ENCODE measurements around the gene USP28.
"Not testable (repeated sequence)": the region's sequence is repeated elsewhere in the genome, so short reads cannot be mapped to it uniquely, and the experiment has no call there.

The USP28 gene

DNA sequence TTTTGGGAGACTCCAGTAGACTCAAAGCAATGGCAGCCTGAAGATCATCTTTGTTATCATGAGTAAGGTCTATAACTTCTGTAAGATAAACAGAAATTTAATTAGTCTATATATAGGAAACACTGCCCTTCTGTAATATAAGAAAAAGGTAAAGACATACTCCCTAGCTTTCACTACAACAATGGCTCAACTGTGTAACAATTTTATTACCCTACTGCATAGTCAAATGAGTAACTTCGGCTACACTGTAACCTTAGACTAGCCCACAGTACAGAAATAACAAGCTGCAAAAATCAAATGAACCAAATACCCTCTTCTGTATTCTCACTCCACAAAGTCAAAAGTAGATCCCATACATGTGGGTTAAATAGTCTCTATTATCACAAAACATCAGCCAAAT lies 33.7 kb downstream of the USP28 start:
- no peak for FAIRE-seq
- DNase-seq (ENCODE audit: insufficient read length, low spot score) = no peak

DNA sequence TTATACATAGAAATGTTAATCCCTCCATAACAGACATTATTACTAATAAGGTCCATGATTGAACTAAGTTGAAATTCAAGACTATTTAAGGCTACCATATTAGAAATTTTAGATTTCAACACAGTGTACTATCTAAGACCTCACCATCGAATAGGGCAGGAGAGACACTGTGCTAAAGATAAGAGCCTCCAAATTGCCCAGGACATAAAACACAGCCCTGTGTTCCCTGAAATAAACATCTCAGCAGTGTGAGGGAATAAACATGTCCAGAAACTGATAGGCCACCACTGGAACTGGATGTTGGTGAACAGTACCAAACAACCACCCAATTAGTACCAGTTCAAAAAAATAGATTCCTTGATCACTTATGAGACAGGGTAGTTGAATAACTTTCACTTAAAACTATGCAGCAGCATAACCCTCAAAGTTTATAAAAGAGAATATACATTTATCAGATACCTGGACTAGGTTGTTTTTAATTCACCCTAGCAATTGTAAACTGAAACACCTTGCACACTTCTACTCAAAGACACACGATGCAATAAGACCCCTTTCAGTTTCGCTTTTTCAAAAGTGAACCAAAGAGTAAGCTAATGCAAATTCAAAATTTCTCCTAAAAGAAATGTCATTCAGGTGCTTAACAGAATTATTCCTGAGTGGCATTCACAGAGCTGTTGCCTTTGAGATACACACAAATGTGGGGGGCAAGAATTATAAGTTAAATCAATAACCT lies 34.3 kb downstream of the USP28 start:
- peak; percentile 91 for FAIRE-seq
- peak; percentile 26 for DNase-seq (ENCODE audit: insufficient read length, low spot score)

DNA sequence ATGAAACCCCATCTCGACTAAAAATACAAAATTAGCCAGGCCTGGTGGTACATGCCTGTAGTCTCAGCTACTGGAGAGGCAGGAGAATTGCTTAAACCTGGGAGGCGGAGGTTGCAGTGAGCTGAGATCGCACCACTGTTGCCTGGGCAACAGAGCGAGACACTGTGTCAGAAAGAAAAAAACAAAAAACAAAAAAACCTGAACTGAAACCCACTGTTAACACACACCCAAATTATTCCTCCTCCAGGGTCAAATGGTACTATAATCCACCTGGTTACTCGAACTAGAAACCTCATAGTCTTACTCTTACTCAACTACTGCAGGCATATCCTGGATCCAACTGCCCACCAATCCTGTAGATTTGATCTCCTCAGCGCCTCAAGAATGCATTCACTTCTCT lies 35.5 kb downstream of the USP28 start:
- peak; percentile 87 for FAIRE-seq
- DNase-seq (ENCODE audit: insufficient read length, low spot score) = peak; percentile 31

DNA sequence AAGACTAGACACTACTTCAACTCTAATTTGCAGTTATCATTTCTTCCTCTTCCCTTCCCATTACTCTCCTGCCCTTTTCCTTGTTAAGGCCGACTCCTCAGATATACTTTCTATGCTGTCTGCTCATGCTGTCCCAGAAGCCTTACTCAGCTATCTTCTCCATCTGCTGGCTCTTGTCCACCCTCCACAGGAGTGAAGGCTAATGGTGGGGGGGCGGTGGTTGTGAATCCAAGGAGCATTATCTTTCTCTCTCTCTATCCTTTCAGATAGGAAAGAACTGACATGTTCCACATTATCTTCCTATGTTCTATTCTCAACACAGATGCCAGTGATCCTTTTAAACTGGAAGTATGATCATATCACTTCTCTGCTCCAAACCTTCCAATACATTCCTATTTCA lies 37.4 kb downstream of the USP28 start:
- FAIRE-seq (no peak), DNase-seq (ENCODE audit: insufficient read length, low spot score) (no peak)

DNA sequence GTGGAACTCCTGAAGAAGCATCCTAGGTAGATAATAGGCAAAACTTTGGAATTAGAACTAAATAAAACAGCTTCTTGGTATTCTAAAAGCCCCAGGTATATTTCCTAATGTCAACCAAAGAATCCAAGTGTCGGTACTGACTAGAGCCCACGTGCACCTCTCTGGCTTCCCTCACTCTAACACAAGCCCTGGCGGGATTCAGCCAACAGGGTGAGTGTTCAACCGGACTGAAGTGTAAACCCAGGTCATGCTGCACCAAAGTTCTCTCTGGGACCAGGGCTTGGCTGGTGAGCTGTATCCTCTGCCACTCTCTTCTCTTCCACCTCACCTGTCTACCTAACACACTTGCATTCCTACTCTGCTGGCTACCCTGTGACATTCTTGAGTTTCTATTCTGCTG lies 40.1 kb downstream of the USP28 start:
- DNase-seq (ENCODE audit: insufficient read length, low spot score) (no peak), FAIRE-seq (no peak)

DNA sequence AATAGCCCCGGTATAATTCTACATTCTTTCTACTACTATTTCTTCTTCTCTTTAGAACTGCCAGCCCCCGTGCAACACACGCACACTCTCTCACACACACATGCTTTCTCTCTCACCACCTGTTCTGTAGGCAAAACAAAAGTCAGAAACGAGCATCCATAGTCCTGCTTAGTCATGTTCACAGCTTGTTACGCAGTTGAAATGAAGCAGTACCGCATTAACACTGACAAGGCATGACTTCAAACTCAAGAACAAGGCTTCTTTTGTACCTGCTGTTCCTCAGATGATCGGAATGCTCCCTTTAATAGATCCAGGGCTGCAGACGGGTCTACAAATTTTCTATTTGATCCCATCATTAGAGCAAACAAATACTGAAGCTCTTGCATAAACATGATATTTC lies 42.2 kb downstream of the USP28 start:
- DNase-seq (ENCODE audit: insufficient read length, low spot score) (no peak), FAIRE-seq (no peak)

DNA sequence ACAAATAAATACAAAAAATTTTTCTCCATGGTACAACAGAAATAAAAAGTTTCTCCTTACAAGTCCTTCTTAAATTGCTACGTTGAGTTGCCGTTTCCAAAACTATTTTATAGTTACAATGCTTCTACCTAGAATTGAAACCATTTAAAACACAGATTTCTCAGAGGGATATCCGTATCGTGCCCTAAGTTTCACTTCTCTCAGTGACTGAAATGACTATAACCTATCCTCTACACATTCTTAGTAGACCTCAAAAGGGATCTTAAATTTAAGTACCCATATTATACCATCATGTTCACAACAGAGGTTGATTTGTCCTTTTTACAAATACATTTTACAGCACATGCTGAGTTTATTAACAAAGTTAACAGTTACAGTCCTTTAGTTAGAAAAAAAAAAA lies 44.1 kb downstream of the USP28 start:
- FAIRE-seq (peak; percentile 84), DNase-seq (ENCODE audit: insufficient read length, low spot score) (peak; percentile 21)

DNA sequence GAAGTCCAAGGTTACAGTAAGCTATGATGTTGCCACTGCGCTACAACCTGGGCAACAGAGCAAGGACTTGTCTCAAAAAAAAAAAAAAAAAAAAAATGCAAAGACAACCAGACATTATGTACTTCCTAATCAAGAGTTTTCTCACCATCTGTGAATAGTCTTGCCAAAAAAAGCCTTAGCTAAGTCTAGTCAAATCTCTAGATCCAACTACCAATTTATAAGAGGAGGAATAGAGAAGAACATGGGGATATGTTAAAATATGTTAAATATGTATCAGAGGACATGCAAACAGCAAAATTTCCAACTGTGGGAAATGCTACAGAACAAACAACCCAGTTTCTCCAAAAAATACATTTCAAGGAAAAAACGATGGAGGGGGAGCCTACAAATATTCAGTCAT lies 45.6 kb downstream of the USP28 start:
- DNase-seq (ENCODE audit: insufficient read length, low spot score) = no peak
- no peak for FAIRE-seq

DNA sequence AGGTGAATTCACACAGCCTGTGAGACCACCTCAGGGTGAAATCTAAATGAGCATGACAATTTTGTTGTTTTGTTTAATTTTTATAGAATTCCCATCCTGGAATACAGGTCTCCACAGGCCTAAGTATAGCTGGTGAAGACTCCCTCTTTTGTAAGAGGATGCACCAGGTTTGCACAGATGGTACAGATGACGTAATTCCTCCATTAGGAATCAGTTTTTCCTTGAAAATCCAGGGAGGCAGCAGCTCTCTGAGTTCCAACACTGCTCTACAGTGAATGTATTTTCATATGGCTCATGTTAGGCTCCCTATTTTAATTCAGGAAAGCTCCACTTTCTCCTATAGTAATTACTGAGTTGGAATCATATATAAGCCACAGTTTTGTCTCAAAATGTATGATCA lies 47.2 kb downstream of the USP28 start:
- FAIRE-seq (no peak), DNase-seq (ENCODE audit: insufficient read length, low spot score) (no peak)

DNA sequence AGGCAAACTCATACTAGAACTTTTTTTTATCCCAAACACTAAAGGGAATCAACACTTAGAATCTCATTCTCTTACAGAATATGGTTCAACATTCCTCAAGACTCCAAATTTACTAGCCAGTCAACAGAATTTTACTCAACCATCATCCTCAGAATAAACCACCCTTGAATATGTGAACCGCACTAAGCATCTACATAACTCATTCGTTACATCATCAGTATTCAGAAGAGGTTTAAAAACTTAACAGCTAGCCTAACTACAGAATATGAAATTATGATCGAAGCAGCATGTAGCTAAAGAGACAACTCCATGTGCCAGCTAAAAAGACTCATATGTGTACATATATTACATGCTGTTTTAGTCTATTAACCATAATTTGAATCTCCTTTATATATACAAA lies 47.9 kb downstream of the USP28 start:
- no peak for DNase-seq (ENCODE audit: insufficient read length, low spot score)
- no peak for FAIRE-seq

DNA sequence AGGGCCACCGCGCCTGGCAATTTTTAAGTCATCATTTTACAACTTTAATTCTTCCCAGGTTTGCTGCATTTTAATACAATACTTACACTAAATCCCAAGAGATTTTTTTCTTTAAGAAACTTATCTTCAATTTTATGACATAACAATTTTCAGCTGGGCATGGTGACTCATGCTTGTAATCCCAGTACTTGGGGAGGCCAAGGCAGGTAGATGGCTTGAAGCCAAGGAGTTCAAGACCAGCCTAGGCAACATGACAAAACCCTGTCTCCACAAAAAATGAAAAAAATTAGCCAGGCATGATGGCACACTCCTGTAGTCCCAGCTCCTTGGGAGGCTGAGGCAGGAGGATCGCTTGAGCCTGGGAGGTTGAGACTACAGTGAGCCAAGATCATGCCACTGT lies 56.9 kb downstream of the USP28 start:
- FAIRE-seq (no peak), DNase-seq (ENCODE audit: insufficient read length, low spot score) (no peak)

DNA sequence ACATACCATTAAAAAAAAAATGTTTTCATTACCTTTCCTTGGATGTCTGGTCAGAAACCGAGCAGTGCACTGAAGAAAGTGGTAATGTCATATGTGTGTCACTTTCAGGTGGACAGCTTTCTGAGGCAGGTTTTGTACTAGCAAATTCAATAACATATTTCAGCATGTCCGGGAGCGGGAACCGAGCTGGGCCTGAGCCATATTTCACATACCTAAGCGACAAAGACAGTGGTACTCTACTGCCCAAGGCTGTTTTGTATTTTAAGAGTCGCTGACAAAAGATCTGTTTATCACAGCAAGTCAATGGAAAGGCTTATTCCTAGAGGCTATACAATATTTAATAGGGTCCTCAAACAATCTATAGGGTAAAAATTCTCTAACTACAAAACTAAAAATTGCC lies 57.7 kb downstream of the USP28 start:
- FAIRE-seq (no peak), DNase-seq (ENCODE audit: insufficient read length, low spot score) (no peak)

DNA sequence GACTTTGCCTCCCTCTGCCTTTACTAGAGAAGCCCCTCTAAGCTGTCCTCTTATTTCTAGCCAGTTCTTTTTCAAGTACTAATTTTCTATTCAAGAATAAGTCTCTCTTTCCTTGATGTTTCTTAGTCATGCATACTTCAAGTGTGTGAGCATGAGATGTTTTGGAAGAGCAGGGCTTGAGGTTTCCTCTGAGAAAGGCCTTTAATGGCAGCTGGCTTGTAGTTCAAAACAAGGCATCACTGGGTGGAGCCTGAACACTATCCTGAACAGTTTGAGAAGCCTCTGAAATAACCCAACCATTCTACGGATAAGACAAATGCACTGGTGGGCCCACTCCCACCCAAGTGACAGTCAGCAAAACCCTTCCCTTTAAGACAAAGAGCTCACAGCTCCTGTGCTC lies 58.2 kb downstream of the USP28 start:
- FAIRE-seq (no peak), DNase-seq (ENCODE audit: insufficient read length, low spot score) (no peak)

DNA sequence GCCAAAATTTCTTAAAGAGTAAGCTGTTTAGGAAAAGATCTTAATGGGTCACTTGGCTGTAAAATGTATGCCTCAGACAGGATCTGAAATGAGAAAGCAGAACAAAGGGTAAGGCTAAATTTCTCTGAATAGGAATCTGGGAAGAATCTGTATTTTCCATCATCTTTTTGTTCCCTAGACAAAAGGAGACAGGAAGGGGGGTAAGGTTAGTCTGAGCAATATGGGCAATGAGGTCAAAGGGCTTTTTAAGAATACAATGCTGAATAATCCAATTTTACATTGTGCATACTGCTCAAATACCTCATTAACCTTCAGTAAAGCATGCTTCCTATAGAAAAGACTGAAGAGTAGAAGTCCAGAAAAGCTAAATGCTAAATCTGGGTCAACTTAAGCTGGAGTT lies 61.2 kb downstream of the USP28 start:
- FAIRE-seq (no peak), DNase-seq (ENCODE audit: insufficient read length, low spot score) (no peak)

DNA sequence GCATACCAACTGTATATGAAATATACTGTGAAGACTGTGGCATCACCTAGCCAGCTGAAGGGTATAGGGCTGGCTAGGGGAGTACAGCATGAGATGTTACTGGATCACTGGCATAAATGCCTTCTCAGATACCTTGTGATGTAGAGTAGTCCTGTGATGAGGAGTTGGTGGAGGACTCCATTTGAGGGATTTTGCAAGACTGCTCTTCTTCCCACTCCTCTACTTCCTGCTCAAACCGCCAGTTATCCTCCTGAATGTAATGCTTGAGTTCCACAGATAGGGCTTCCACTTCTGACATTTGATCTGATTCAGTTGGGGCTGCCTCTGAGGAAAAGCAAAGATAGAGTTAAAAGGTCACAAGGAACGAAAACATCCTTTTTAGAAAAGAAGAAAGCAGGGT lies 66.4 kb downstream of the USP28 start:
- FAIRE-seq = no peak

DNA sequence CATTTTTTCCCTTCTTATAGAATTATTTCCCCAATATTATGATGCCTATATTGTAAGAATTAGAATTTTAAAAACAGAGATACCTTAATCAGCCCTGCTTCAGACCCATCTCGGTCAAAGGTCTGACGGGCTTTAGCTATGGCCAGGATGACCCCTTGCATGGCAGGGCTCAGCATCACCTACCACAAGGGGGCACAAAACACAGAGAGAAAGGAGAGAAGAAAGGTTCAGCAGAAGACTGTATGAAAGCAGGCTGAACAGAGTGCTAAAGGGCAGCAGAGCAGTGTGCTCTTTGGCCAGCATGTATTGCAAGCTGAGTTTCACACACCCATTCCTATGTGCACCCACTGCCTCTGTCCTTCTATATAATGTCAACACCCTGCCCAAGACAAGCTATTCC lies 69.0 kb downstream of the USP28 start:
- peak; percentile 15 for DNase-seq (ENCODE audit: insufficient read length, low spot score)
- peak; percentile 78 for FAIRE-seq

More for the DNA sequence above, 66.4 kb downstream of the USP28 start:
- no peak for DNase-seq (ENCODE audit: insufficient read length, low spot score)

DNA sequence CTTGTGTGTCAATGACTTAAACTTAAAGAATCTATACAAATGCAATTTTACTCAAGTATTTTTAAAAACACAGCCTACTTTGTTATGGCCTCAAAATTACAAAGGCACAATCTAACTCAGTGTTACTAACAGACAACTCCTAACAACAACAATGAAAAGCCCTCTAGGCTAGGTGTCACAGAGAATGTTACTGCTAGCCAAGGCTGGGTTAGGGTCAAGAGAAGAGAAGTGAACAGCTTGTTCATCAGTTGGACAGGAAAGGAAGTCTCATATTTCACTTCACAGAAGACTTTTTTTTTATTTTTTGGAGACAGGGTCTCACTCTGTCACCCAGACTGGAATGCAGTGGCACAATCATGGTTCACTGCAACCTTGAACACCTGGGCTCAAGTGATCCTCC lies 69.7 kb downstream of the USP28 start:
- DNase-seq (ENCODE audit: insufficient read length, low spot score) (no peak), FAIRE-seq (no peak)

DNA sequence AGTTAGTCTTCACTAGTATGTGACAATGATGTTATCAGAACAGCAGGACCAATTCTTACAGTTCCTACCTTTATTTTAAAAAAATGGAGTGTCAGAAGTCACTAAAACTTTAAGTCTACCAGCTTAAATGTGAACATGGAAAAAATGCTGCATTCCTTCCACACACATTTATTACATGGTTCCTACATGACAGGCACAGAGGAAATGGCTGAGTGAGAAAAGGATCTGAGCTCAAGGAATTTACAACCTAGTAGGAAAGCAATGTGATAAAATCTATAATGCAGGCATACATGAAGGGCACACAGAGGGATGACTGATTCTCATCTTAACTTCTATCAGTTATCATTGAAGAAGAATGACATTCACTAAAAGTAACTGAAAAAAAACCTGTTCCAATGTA lies 72.8 kb downstream of the USP28 start:
- FAIRE-seq (no peak), DNase-seq (ENCODE audit: insufficient read length, low spot score) (no peak)

DNA sequence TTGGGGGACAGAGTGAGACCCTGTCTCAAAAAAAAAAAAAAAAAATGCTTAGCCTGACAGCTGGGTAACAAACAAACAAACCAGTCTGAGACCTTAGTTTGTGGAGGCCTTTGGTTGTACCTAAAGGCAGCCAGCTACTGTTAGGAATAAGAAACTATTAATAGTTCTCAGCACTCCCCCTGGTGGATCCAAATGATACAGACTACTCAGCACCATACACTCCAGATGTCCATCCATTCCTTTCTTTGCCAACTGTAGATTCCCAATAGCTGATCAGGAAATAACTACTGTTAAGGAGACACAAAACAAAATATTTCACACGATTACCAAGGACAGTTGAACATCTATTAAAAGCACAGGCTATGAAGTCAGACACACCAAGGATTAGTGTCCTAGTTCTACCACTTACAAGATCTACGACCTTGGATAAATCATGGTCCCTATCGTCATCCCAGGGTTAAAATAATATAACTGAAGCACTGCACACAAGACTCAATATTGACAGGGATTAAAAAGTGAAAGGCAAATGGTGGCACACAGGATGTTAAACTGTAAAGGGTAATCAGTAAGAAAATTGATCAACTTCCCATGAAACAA lies 78.6 kb downstream of the USP28 start:
- DNase-seq (ENCODE audit: insufficient read length, low spot score) = peak; percentile 21
- FAIRE-seq = no peak

DNA sequence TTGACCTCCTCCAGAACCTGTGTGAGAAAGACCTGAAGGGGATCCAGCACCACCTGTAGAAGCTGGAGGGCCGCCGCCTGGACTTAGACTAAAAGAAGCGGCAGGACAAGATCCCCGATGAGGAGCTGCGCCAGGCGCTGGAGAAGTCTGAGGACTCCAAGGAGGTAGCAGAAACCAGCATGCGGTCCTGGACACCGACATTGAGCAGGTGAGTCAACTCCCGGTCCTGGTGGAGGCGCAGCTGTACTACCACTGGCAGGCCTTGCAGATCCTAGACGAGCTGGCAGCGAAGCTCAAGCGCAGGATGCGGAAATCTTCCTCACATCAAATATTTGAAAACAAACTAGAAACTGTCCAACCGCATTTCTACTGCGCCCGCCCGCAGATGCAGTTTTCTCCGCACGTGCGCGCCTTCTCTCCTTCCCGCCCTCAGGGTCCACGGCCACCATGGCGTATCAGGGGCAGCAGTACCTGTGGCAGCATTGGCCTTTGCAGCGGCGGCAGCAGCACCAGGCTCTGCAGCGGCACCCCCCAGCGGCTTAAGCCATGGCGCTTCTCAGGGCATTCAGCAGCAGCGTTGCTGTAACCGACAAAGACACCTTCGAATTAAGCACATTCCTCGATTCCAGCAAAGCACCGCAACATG lies 85.6 kb downstream of the USP28 start:
- FAIRE-seq (peak; percentile 14), DNase-seq (ENCODE audit: insufficient read length, low spot score) (no peak)

DNA sequence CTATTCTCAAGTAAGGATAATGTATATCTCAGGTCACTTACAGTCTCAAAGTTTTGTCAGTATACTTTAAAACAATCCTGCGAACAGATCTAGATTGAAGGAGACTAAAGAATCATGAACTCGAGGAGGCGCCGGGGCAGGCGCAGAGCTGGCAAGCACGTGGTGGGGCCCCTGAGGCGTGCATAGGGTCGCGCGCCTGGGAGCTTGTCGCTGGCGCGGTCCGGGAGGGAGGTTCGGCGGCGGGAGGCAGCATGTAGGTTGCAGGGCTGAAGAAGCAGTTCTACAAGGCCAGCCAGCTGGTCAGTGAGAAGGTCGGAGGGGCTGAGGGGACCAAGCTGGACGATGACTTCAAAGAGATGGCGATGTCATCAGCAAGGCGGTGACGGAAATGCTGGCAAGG lies 86.4 kb downstream of the USP28 start:
- not testable (repeated sequence) for FAIRE-seq; DNase-seq (ENCODE audit: insufficient read length, low spot score)

DNA sequence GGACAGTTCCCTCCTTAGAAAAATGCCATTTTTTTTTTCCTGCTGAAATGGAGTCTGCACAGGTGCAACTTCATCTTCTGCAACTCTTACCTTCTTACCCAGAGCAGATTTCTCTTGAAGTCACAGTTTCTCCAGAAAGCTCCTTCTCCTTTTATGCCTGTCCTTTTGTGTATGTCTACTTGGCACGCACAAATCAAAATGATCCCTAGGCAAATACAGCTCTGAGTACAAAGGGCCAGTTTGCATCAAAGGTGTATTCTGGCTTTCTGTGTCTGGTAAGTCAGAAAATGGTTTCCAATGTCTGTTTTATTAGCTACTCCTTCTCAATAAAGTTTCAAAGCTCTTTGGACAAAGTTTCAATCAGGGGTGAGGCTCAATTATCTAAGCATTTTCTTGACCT lies 93.2 kb downstream of the USP28 start:
- no peak for DNase-seq (ENCODE audit: insufficient read length, low spot score)
- no peak for FAIRE-seq
